ENCODE data around the gene RGL4. TPM values are rescaled to one million over a fixed set of nuclear protein-coding genes. Genes with fewer than 3 reads are reported as not detected.

Gene RGL4
- total RNA-seq, 4 donors from 2014 or later = not detected

DNA sequence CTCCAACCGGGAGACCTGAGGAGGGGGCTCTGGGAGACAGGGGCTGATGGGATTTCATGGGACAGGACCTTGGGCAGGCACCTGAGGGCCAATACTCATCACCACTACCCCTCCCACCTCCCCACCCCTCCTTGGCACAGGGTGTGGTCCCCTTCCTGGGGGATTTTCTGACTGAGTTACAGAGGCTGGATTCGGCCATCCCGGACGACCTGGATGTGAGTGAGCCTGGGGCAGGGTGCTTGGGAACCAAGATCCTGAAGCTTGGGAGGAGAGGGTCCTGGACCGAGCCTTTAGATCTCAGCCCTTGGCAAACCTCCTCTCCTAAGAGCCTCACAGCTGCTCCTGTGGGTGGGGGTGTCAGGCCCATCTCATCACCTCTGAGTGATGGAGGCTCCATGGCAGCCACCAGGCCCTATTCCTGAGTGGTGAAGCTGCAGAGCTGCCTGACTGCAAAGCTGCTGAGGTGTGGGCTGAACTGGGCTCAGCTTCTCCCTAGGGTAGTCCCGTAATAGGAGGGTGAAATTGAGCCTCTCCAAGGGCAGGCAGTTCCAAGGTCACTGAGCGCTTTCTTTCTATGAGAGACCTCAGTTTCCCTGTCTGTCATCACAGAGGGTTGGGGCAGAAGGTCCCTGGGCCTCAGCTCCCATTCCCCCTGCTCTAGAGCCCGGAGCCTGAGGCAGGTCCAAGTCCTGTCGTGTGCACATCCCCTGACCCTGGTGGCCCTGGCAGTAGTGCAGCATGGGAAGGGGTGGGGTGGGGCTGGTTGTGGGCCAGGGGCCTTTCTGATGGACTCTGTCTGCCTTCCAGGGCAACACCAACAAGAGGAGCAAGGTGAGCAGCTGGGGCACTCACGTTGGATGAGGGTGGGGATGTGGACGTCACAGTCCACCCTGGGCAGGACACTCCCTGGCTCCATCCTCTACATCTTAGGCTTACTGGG, 6.5 kb downstream of the RGL4 start:
- TF ChIP-seq, protein P1, sequence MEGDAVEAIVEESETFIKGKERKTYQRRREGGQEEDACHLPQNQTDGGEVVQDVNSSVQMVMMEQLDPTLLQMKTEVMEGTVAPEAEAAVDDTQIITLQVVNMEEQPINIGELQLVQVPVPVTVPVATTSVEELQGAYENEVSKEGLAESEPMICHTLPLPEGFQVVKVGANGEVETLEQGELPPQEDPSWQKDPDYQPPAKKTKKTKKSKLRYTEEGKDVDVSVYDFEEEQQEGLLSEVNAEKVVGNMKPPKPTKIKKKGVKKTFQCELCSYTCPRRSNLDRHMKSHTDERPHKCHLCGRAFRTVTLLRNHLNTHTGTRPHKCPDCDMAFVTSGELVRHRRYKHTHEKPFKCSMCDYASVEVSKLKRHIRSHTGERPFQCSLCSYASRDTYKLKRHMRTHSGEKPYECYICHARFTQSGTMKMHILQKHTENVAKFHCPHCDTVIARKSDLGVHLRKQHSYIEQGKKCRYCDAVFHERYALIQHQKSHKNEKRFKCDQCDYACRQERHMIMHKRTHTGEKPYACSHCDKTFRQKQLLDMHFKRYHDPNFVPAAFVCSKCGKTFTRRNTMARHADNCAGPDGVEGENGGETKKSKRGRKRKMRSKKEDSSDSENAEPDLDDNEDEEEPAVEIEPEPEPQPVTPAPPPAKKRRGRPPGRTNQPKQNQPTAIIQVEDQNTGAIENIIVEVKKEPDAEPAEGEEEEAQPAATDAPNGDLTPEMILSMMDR (IDR thresholded peaks at IDR 0.05) = no peak
- no peak for TF ChIP-seq POLR2A (IDR thresholded peaks at IDR 0.05)
- DNase-seq = peak in 1 of 3 donors; percentile 38
- no peaks in the 10 kb centered on the region for H3K27me3 ChIP-seq
- H3K36me3 ChIP-seq = peaks cover 0 to 73% (median 0%) of the 10 kb centered on the region in 3 donors
- H3K4me1 ChIP-seq = peaks cover 0 to 17% (median 7%) of the 10 kb centered on the region in 4 donors
- peak overlapping the region in 2 of 4 donors; percentile 21 to 29 for H3K4me3 ChIP-seq
- H3K9me3 ChIP-seq = no peaks in the 10 kb centered on the region
- peak overlapping the region; percentile 75 to 85 (median 78) for H3K27ac ChIP-seq

DNA sequence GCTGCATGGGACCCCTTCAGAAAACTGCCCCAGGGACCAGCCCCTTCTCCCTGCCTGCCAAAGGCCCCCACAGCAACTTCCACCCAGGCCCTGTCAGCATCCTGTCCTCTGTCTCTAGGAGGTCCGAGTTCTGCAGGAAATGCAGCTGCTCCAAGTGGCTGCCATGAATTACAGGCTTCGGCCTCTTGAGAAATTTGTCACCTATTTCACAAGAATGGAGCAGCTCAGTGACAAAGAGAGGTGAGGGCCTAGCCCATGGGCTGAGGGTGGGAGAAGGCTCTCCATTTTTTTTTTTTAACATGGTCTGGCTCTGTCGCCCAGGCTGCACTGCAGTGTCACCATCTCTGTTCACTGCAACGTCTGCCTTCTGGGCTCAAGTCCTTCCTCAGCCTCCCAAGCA, 7.3 kb downstream of the RGL4 start:
- DNase-seq = peak in 1 of 3 donors; percentile 15
- TF ChIP-seq, protein P1 (IDR thresholded peaks at IDR 0.05) = no peak
- TF ChIP-seq POLR2A (IDR thresholded peaks at IDR 0.05) = no peak
- peaks cover 0 to 68% (median 0%) of the 10 kb centered on the region in 3 donors for H3K36me3 ChIP-seq

DNA sequence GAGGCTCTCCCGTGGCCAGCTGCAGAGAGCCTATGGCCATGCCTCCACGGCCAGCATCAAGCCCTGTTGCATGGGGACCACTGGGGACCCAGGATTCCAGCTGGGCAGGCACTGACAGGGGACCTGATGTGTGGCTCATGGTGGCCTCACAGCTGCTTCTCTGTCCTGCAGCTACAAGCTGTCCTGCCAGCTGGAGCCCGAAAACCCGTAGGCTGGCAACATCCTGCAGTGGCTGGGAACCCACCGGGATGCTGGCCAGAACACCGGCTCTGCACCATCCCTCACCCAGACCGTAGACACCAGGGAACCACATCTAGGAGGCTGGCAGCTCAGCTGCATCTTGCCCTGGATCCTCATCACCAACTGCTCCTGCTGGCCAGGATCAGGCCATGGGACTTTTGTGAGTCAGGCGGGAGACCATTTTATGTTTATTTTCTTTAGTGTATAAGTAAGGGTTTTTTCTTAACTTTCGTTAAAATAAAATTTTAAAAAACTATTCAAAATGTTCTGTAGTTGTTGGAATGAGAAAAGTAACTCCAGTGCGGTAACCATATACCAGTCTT, 7.9 kb downstream of the RGL4 start:
- no peak overlapping the region for H3K4me3 ChIP-seq
- H3K4me1 ChIP-seq = peaks cover 0 to 17% (median 7%) of the 10 kb centered on the region in 4 donors
- peaks cover 0 to 67% (median 0%) of the 10 kb centered on the region in 3 donors for H3K36me3 ChIP-seq
- TF ChIP-seq, protein P1 (IDR thresholded peaks at IDR 0.05) = no peak
- no peak for TF ChIP-seq POLR2A (IDR thresholded peaks at IDR 0.05)
- no peaks in the 10 kb centered on the region for H3K27me3 ChIP-seq
- H3K9me3 ChIP-seq = no peaks in the 10 kb centered on the region
- DNase-seq = peak in 2 of 3 donors; percentile 40 to 42
- H3K27ac ChIP-seq = no peak overlapping the region

More for the DNA sequence above, 7.3 kb downstream of the RGL4 start:
- Histone ChIP-seq H3K27ac (no peak overlapping the region), H3K4me3 (no peak overlapping the region), H3K9me3 (no peaks in the 10 kb centered on the region), H3K27me3 (no peaks in the 10 kb centered on the region), H3K4me1 (peaks cover 0 to 17% (median 7%) of the 10 kb centered on the region in 4 donors)

DNA sequence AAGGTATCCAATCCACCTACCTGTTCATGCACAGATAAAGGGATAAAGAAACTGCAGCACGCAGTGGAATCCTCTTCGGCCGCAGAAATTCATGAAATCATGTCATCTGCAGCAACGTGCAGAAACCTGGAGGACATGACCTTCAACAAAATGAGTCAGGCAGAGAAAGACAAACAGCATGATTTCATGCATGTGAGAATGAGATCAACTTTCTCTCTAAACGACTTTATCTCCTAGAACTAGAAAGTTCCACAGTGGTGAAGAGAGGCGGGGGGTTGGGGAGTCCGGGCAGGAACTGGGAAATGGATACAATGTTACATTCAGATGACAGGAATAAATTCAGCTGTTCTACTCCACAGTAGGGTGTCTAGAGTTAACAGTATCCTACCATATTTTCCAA, 9.9 kb downstream of the RGL4 start:
- Histone ChIP-seq H3K36me3 (peaks cover 0 to 71% (median 0%) of the 10 kb centered on the region in 3 donors), H3K27ac (no peak overlapping the region)
- TF ChIP-seq POLR2A (IDR thresholded peaks at IDR 0.05) = no peak
- TF ChIP-seq, protein P1 (IDR thresholded peaks at IDR 0.05) = no peak

DNA sequence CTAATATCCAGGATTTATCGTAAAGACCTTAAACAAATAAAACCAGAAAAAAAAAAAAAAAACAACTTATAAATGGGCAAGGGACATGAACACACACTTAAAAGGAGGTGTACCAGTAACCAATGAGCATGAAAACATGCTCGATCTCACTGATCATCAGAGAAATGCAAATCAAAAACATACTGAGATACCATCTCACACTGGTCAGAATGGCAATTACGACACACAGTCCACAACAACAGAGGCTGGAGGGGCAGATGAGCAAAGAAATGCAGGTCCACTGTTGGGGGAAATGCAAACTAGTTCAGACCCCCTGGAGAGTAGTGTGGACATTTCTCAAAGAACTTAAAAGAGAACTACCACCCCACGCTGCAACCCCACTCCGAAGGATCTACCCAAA, 13.2 kb downstream of the RGL4 start:
- H3K4me3 ChIP-seq = no peak overlapping the region
- no peaks in the 10 kb centered on the region for H3K4me1 ChIP-seq
- no peak for DNase-seq
- TF ChIP-seq POLR2A (IDR thresholded peaks at IDR 0.05) = no peak
- TF ChIP-seq, protein P1 (IDR thresholded peaks at IDR 0.05) = no peak
- no peaks in the 10 kb centered on the region for H3K9me3 ChIP-seq
- H3K27me3 ChIP-seq = no peaks in the 10 kb centered on the region
- H3K27ac ChIP-seq = no peak overlapping the region
- H3K36me3 ChIP-seq = peaks cover 0 to 92% (median 3%) of the 10 kb centered on the region in 3 donors

More for the DNA sequence above, 9.9 kb downstream of the RGL4 start:
- no peaks in the 10 kb centered on the region for H3K9me3 ChIP-seq
- DNase-seq = no peak
- no peak overlapping the region for H3K4me3 ChIP-seq
- no peaks in the 10 kb centered on the region for H3K27me3 ChIP-seq
- peaks cover 0 to 9% (median 3%) of the 10 kb centered on the region in 4 donors for H3K4me1 ChIP-seq
